SK-N-SH treated with all-trans-retinoic acid at 6 μM for 48 hours (cell line): ENCODE data around the gene KCNS1.

Source experiments
- ATAC-seq: fragments of 200-7000 bp; cut with Tn5 transposase; 3 replicates; pipeline ENCODE4 v1.9.1; 2020; ENCODE audit warnings: mild to moderate bottlenecking, moderate library complexity
- CSRNP3 ChIP-seq: fragments of 250-450 bp; sonication (Bioruptor Pico); IDR thresholded peaks from 2 replicates; pipeline ENCODE4 v1.5.1; 2021; ENCODE audit warnings: mild to moderate bottlenecking, moderate library complexity
- GLIS3 ChIP-seq: fragments of 250-450 bp; sonication (Bioruptor Pico); IDR thresholded peaks from 2 replicates; pipeline ENCODE4 v1.5.0; 2020; ENCODE audit warnings: mild to moderate bottlenecking, moderate library complexity
- PATZ1 ChIP-seq: fragments of 250-450 bp; sonication (Bioruptor Pico); IDR thresholded peaks from 2 replicates; pipeline ENCODE4 v1.8.0; 2020; ENCODE audit warnings: mild to moderate bottlenecking, moderate library complexity, borderline replicate concordance
- TCF4 ChIP-seq: fragments of 250-450 bp; sonication (Bioruptor Pico); IDR thresholded peaks from 2 replicates; pipeline ENCODE4 v1.8.0; 2021; ENCODE audit warnings: mild to moderate bottlenecking, moderate library complexity, borderline replicate concordance
- TSHZ2 ChIP-seq: fragments of 250-450 bp; sonication (Bioruptor Pico); IDR thresholded peaks from 2 replicates; pipeline ENCODE4 v1.5.0; 2020; ENCODE audit warnings: mild to moderate bottlenecking, moderate library complexity
- ZFP3 ChIP-seq: fragments of 250-450 bp; sonication (Bioruptor Pico); IDR thresholded peaks from 2 replicates; pipeline ENCODE4 v1.5.0; 2020; ENCODE audit warnings: mild to moderate bottlenecking, moderate library complexity
- ZNF565 ChIP-seq: fragments of 450-650 bp; formaldehyde crosslinking; conservative IDR thresholded peaks from 2 replicates; pipeline ENCODE4 v1.5.0; 2020; ENCODE audit warnings: low read depth, mild to moderate bottlenecking, moderate library complexity
- ZNF70 ChIP-seq: fragments of 450-650 bp; formaldehyde crosslinking; IDR thresholded peaks from 2 replicates; pipeline ENCODE4 v1.5.0; 2020; ENCODE audit warnings: mild to moderate bottlenecking, moderate library complexity
- ZNF8 ChIP-seq: fragments of 450-650 bp; formaldehyde crosslinking; IDR thresholded peaks from 2 replicates; pipeline ENCODE4 v1.5.0; 2020; ENCODE audit warnings: mild to moderate bottlenecking, moderate library complexity
- TF ChIP-seq, protein P1 (sequence below): fragments of 250-450 bp; sonication (Bioruptor Pico); IDR thresholded peaks from 2 replicates; pipeline ENCODE4 v1.5.1; 2020; ENCODE audit warnings: low read depth, mild to moderate bottlenecking, moderate library complexity
- TF ChIP-seq, protein P2 (sequence below): fragments of 250-450 bp; sonication (Bioruptor Pico); IDR thresholded peaks from 2 replicates; pipeline ENCODE4 v1.8.0; 2021; ENCODE audit warnings: low read depth, mild to moderate bottlenecking, moderate library complexity, borderline replicate concordance

Gene KCNS1

DNA sequence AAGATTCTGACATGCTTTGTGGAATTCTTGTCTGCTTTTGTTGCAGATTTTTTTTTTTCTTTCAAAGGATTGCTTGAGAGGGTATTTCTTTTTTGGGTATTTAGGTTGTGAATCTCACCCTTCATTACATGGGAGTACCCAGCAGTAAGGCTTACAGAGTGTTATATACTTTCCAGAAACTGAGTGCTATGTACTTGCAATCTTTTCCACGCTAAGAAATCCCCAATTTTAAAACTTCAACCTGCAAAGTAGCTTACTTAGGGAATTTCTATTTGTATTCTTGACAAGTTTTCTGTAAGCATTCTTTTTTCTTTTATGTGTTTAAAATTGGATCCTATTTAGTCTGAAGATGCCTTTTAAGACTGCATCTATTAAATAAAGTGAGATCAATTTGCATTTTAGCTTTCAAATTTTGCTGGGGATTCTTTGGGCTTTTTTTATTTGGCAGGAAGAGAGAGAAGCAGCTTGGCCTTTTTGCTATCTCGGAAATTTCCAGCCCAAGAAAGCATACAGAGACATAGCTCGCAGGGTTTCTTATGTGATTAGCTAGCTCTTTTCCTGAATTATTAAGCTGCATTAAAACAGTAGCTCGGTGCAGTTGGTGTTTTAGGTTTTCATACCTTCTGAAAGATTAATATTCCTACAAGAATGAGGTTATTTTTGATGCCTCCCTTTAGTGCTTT is 42.6 kb downstream of the KCNS1 start:
- ATAC-seq: no peak
- no peak for TF ChIP-seq ZNF565
- TF ChIP-seq, all 23 proteins: peak for 0

GRCh38 chr20:45056473-45057173 is 44.3 kb downstream of the KCNS1 start:
- no peak for ATAC-seq
- TF ChIP-seq, protein P1, sequence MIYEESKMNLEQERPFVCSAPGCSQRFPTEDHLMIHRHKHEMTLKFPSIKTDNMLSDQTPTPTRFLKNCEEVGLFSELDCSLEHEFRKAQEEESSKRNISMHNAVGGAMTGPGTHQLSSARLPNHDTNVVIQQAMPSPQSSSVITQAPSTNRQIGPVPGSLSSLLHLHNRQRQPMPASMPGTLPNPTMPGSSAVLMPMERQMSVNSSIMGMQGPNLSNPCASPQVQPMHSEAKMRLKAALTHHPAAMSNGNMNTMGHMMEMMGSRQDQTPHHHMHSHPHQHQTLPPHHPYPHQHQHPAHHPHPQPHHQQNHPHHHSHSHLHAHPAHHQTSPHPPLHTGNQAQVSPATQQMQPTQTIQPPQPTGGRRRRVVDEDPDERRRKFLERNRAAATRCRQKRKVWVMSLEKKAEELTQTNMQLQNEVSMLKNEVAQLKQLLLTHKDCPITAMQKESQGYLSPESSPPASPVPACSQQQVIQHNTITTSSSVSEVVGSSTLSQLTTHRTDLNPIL (CRISPR knock-in tag): no peak
- TF ChIP-seq ZNF8 (CRISPR knock-in tag) (no peak), ZNF565 (no peak), CSRNP3 (CRISPR knock-in tag) (no peak), ZNF70 (CRISPR knock-in tag) (no peak), GLIS3 (no peak), ZFP3 (CRISPR knock-in tag) (no peak), PATZ1 (CRISPR knock-in tag) (no peak), TSHZ2 (CRISPR knock-in tag) (no peak), TCF4 (CRISPR knock-in tag) (no peak)
- TF ChIP-seq, protein P2, sequence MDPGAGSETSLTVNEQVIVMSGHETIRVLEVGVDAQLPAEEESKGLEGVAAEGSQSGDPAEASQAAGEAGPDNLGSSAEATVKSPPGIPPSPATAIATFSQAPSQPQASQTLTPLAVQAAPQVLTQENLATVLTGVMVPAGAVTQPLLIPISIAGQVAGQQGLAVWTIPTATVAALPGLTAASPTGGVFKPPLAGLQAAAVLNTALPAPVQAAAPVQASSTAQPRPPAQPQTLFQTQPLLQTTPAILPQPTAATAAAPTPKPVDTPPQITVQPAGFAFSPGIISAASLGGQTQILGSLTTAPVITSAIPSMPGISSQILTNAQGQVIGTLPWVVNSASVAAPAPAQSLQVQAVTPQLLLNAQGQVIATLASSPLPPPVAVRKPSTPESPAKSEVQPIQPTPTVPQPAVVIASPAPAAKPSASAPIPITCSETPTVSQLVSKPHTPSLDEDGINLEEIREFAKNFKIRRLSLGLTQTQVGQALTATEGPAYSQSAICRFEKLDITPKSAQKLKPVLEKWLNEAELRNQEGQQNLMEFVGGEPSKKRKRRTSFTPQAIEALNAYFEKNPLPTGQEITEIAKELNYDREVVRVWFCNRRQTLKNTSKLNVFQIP (CRISPR knock-in tag): no peak

- no peak for ATAC-seq
- TF ChIP-seq ZFP3 (CRISPR knock-in tag) (no peak), TSHZ2 (CRISPR knock-in tag) (no peak), TCF4 (CRISPR knock-in tag) (no peak)
Observed at GRCh38 chr20:45055056-45055455, 45.9 kb downstream of the KCNS1 start.
